ENCODE measurements around the gene GOT1. TPM values are rescaled to one million over a fixed set of nuclear protein-coding genes. Genes with fewer than 3 reads are reported as not detected.
A peak's percentile ranks its signal among the peaks of the same experiment; 100 is the strongest.

Gene GOT1
- 34.7 and 38.5 TPM in 2 replicates for total RNA-seq (2014; rRNA removed; shearing (Covaris generic))

GRCh38 chr10:99430451-99431189 is at the start of gene GOT1:
GOT1 (minus strand) TSS chr10:99430624; CDS start chr10:99430565, 59 bp downstream.
- peak; percentile 99 for DNase-seq (ENCODE audit: low spot score)

GRCh38 chr10:99470327-99470726 is 39.9 kb upstream of the GOT1 start:
- no peak for DNase-seq (ENCODE audit: low spot score)

GRCh38 chr10:99467236-99467999 is 37.0 kb upstream of the GOT1 start:
- no peak for DNase-seq (ENCODE audit: low spot score)

GRCh38 chr10:99466632-99467223 is 36.3 kb upstream of the GOT1 start:
- DNase-seq (ENCODE audit: low spot score), result no peak

GRCh38 chr10:99461230-99461629 is 30.8 kb upstream of the GOT1 start:
- DNase-seq (ENCODE audit: low spot score), result no peak

GRCh38 chr10:99460070-99460469 is 29.6 kb upstream of the GOT1 start:
- DNase-seq (ENCODE audit: low spot score), result no peak

GRCh38 chr10:99459217-99459616 is 28.8 kb upstream of the GOT1 start:
- no peak for DNase-seq (ENCODE audit: low spot score)

- no peak for DNase-seq (ENCODE audit: low spot score)
Observed at GRCh38 chr10:99457813-99458212, 27.4 kb upstream of the GOT1 start.

GRCh38 chr10:99456931-99457288 is 26.5 kb upstream of the GOT1 start:
- no peak for DNase-seq (ENCODE audit: low spot score)

- no peak for DNase-seq (ENCODE audit: low spot score)
Observed at GRCh38 chr10:99456207-99456930, 25.9 kb upstream of the GOT1 start.

- no peak for DNase-seq (ENCODE audit: low spot score)
Observed at GRCh38 chr10:99451981-99452380, 21.6 kb upstream of the GOT1 start.

GRCh38 chr10:99451499-99451788 is 21.0 kb upstream of the GOT1 start:
- DNase-seq (ENCODE audit: low spot score), result no peak

GRCh38 chr10:99450624-99451498 is 20.4 kb upstream of the GOT1 start:
- no peak for DNase-seq (ENCODE audit: low spot score)

- no peak for DNase-seq (ENCODE audit: low spot score)
Observed at GRCh38 chr10:99450156-99450555, 19.7 kb upstream of the GOT1 start.

GRCh38 chr10:99449023-99449422 is 18.6 kb upstream of the GOT1 start:
- no peak for DNase-seq (ENCODE audit: low spot score)

- no peak for DNase-seq (ENCODE audit: low spot score)
Observed at GRCh38 chr10:99444383-99445045, 14.1 kb upstream of the GOT1 start.

GRCh38 chr10:99443500-99443899 is 13.1 kb upstream of the GOT1 start:
- DNase-seq (ENCODE audit: low spot score), result no peak

- DNase-seq (ENCODE audit: low spot score), result no peak
Observed at GRCh38 chr10:99442394-99442793, 12.0 kb upstream of the GOT1 start.

GRCh38 chr10:99438890-99439289 is 8.5 kb upstream of the GOT1 start:
- no peak for DNase-seq (ENCODE audit: low spot score)

- DNase-seq (ENCODE audit: low spot score), result peak; percentile 73
Observed at GRCh38 chr10:99435986-99436638, 5.7 kb upstream of the GOT1 start.
